Stimulated activated CD8-positive, alpha-beta memory T cell treated with anti-CD3 and anti-CD28 coated beads, Interleukin-7, amount 100 ng/mL, for 48 hours (primary cell): ENCODE data around the gene IDI2.
A peak's percentile ranks its signal among the peaks of the same experiment; 100 is the strongest.
"Not testable (repeated sequence)": the region's sequence is repeated elsewhere in the genome, so short reads cannot be mapped to it uniquely, and the experiment has no call there.

Experiments
- DNase-seq, 2 donors: peaks; one replicate each; pipeline ENCODE4 v3.0.0-alpha.2; 2020; ENCODE audit warnings: low read depth in 1 of 2; ENCODE audit errors: extremely low read depth in 1 of 2

Gene IDI2

DNA sequence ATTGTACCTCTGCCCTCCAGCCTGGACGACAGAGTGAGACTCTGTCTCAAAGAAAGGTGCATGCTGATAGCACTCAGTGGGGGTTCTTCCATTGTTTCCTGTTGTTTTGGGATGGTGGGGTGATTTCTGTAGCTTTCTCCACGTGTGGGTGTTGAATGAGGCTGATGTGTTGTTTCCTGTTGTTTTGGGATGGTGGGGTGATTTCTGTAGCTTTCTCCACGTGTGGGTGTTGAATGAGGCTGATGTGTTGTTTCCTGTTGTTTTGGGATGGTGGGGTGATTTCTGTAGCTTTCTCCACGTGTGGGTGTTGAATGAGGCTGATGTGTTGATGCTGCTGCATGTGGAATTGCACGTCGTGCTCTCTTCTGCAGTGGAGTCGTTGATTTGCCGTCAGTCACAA, 15.7 kb downstream of the IDI2 start:
- DNase-seq = not testable (repeated sequence)

GRCh38 chr10:1009071-1009494, 16.6 kb downstream of the IDI2 start:
- DNase-seq = no peak

- no peak for DNase-seq
These were observed 18.1 kb downstream of the IDI2 start for GRCh38 chr10:1007583-1007982.

DNA sequence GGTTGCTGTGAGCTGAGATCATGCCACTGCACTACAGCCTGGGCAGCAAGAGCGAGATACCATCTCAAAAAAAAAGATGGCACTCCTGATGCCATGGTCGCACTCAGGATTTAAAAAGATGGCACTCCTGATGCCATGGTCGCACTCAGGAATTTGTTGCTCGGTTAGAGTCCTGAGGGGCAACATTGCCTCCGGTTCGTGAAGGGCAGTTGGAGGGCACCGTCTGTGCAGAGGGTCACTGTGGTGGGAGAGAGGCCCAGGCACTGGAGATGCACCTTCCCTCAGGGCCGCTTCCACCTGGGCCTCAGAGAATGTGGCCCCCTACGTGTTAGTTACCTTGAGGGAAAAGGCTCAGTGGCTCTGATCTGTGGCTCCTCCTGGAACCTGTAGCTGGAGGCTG, 19.1 kb downstream of the IDI2 start:
- no peak for DNase-seq

DNA sequence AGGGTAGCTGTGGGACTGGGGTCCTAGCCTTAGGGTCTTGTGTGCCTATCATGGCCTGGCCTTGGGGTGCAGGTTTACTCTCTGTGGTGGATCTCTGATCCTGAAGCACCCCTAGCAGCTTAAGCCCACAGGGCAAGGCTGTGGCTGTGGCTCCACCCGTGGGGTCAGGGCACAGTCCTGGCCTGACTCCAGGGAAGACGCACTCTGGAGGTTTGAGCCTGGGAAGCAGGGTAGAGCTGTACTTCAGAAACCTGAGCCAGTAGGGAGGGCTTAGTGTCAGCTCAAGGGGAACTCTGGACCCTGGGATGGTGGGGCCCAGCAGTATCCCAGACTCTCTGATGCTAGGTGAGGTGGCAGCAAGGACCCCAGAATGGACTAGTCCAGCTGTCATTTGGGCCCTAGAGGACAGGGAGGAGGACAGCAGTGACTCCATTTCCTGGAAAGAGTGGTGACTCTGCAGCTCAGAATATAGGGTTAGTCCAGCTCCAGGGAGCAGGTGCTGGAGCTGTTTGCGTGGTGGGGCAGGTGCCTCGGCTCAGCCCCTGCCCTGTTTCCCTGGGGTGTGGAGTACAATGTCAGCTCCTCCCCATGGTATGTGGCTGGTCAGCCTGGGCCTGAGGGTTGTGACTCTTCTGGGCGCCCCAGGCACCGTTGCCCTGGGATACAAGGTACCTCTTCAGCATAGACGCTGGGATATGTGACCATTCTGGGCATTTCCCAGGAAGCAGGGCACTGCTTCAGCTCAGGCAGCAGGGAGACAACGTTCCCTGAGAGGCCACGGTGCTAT, 21.6 kb downstream of the IDI2 start:
- no peak for DNase-seq

- no peak for DNase-seq
These were observed 23.1 kb downstream of the IDI2 start for GRCh38 chr10:1002425-1003006.

- no peak for DNase-seq
These were observed 28.2 kb downstream of the IDI2 start for GRCh38 chr10:997266-998022.

GRCh38 chr10:996031-996430, 29.6 kb downstream of the IDI2 start:
- DNase-seq = no peak

DNA sequence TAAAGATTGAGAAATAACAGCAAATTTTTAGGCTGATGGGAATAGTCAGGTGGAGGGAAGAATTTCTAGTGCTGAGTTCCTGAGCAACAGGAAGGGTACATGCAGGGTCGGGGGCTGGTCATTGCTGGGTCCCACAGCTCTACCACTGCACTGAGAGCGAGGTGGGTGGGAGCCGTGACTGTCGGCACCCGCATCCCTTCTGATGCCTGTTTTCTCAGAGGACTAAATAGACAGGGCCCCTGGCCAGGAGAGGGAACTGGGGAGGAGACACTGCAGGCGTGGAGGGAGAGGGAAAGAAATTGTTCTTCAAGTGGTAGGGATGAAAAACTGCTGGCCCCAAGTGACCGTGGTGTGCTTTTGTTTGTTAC, 30.1 kb downstream of the IDI2 start:
- DNase-seq = no peak

- no peak for DNase-seq
These were observed 30.7 kb downstream of the IDI2 start for GRCh38 chr10:994836-995558.

GRCh38 chr10:992871-993270, 32.8 kb downstream of the IDI2 start:
- no peak for DNase-seq

- DNase-seq = no peak
These were observed 33.2 kb downstream of the IDI2 start for GRCh38 chr10:992467-992866.

GRCh38 chr10:990808-991207, 34.9 kb downstream of the IDI2 start:
- no peak for DNase-seq

DNA sequence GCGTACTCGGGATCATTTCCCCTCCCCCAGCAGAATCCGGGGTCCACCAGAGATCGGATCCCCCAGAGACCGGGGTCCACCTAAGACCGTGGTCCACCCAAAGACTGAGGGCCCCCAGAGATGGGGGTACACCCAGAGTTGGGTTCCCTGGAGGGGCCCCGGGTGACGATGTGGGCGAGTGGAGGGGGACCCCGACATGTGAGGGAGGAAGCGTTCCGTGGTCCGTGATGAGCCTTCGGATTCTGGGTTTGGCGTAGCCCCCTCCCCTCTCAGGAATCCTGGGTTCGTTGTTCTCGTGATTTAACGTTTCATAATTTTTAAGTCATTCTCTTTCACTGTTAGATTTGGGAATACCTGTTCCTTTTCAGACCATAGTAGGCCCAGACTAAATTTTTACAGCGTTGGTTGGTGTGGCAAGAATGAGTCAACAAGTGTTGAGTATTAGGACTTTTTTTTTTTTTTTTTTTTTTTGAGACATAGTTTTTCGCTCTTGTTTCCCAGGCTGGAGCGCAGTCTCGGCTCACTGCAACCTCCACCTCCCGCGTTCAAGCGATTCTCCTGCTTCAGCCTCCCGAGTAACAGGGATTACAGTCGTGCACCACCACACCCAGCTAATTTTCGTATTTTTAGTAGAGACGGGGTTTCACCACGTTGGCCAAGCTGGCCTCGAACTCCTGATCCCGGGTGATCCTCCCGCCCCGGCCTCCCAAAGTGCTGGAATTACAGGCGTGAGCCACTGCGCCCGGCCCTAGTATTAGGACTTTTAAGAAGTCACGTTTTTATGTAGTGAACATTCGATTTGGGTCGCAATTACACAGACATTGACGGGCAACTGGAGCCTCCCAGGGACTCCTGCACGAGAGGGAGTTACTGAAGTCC, 36.8 kb downstream of the IDI2 start:
- DNase-seq = no peak

DNA sequence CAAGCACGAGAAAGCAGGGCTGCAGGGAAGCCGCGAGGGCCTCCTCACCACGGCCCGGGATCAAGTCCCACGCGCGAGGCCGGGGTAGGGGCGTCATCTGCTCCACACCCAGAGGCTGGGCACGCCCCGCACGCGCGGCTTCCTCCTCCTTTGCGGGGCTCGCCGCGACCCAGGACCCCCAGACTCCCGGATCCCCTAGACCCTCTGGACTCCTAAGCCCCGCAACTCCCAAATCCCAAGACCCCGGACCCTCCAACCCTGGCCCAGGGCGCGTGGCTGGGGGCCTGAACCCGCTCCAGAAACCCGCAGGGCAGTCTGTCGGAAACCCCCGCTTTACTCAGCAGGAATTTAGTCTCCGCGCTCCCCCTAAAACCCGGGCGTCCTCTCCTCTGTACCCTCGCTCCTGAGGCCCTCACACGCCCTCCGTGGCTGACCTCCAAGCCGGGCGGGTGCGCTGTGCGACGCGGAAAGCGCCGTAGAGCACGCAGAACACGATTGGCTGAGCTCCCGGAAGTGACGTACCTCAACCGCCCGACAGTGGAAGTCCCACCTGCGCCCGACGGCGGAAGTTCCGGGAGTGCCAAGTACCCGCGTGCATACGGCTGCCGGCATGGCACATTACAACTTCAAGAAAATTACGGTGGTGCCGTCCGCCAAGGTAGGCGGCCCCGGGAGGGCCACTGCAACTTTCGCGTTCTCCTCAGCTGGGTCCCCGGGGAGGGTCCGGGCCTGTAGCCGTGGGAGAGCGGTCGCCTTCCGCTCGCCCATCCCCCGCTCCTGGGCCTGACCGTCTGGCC, 37.6 kb downstream of the IDI2 start, which contains the start of gene GTPBP4:
GTPBP4 (plus strand) TSS at position 565 of the 797 bp plus-strand sequence; CDS start at position 611, 46 bp downstream.
- peak; percentile 89 to 97 for DNase-seq

- DNase-seq = no peak
These were observed 38.1 kb downstream of the IDI2 start for GRCh38 chr10:987620-987869.

GRCh38 chr10:986881-987619, 38.6 kb downstream of the IDI2 start:
- no peak for DNase-seq

- no peak for DNase-seq
These were observed 39.4 kb downstream of the IDI2 start for GRCh38 chr10:986137-986825.
